Mesenchymal stem cell (in vitro differentiated cells and primary cell): ENCODE measurements around the gene PDE9A.

ENCODE experiments used
- DNase-seq: peaks from one replicate; pipeline ENCODE4 v3.0.0-alpha.2; 2013
- H2AFZ ChIP-seq: one replicate; pipeline ENCODE4 v1.6.1; 2013; ENCODE audit warnings: low read depth, mild to moderate bottlenecking, control low read depth, inconsistent platforms, low read length, moderate library complexity
- H2AK5ac ChIP-seq: 2 replicates; pipeline ENCODE4 v1.6.1; 2013; ENCODE audit warnings: low read length, moderate library complexity, mild to moderate bottlenecking, inconsistent platforms; ENCODE audit not compliant: severe bottlenecking
- H2BK120ac ChIP-seq: one replicate; pipeline ENCODE4 v1.6.1; 2013; ENCODE audit warnings: low read depth, mild to moderate bottlenecking, inconsistent platforms, low read length, moderate library complexity
- H2BK12ac ChIP-seq, 2 experiments: one replicate each; pipeline ENCODE4 v1.6.1; 2013; ENCODE audit warnings: inconsistent platforms in 2 of 2, low read length in 2 of 2, mild to moderate bottlenecking in 2 of 2, moderate library complexity in 2 of 2, control low read depth in 1 of 2
- H2BK15ac ChIP-seq: one replicate; pipeline ENCODE4 v1.6.1; 2013; ENCODE audit warnings: mild to moderate bottlenecking, low read depth, inconsistent platforms; ENCODE audit not compliant: poor library complexity, severe bottlenecking
- H2BK5ac ChIP-seq: 2 replicates; pipeline ENCODE4 v1.6.1; 2013; ENCODE audit warnings: low read depth, mild to moderate bottlenecking, low read length, control low read depth, inconsistent platforms; ENCODE audit not compliant: poor library complexity, severe bottlenecking
- H3K14ac ChIP-seq, 2 experiments: one replicate each; pipeline ENCODE4 v1.6.1; 2013; ENCODE audit warnings: inconsistent platforms in 2 of 2, low read length in 2 of 2, control low read depth in 1 of 2, mild to moderate bottlenecking in 1 of 2, moderate library complexity in 1 of 2
- H3K18ac ChIP-seq, 2 experiments: one replicate each; pipeline ENCODE4 v1.6.1; 2013; ENCODE audit warnings: inconsistent platforms in 2 of 2, low read length in 2 of 2, control low read depth in 1 of 2, low read depth in 1 of 2, mild to moderate bottlenecking in 1 of 2
- H3K23ac ChIP-seq, 2 experiments: one replicate each; pipeline ENCODE4 v1.6.1; 2013; ENCODE audit warnings: inconsistent platforms in 2 of 2, low read length in 2 of 2, mild to moderate bottlenecking in 2 of 2, moderate library complexity in 2 of 2, control low read depth in 1 of 2
- H3K27ac ChIP-seq: 2 replicates; pipeline ENCODE4 v1.5.1; 2013; ENCODE audit warnings: mild to moderate bottlenecking, moderate library complexity, low read length, control low read depth, inconsistent platforms; ENCODE audit not compliant: poor library complexity, severe bottlenecking
- H3K27me3 ChIP-seq, 2 experiments: 2 replicates each; pipeline versions ENCODE4 v1.6.1 to v1.7.0; 2013; ENCODE audit warnings: low read length in 2 of 2, mild to moderate bottlenecking in 2 of 2, moderate library complexity in 2 of 2, control low read depth in 1 of 2, inconsistent platforms in 1 of 2; ENCODE audit not compliant: control insufficient read depth in 1 of 2, insufficient read depth in 1 of 2
- H3K36me3 ChIP-seq, 2 experiments: 2 replicates each; pipeline versions ENCODE4 v1.6.1 to v1.7.0; 2013; ENCODE audit warnings: low read length in 2 of 2, control low read depth in 1 of 2, inconsistent platforms in 1 of 2, low read depth in 1 of 2, mild to moderate bottlenecking in 1 of 2; ENCODE audit not compliant: insufficient read depth in 2 of 2, control insufficient read depth in 1 of 2
- H3K4ac ChIP-seq, 2 experiments: one replicate each; pipeline ENCODE4 v1.6.1; 2013; ENCODE audit warnings: inconsistent platforms in 2 of 2, low read length in 2 of 2, mild to moderate bottlenecking in 2 of 2, moderate library complexity in 2 of 2, control low read depth in 1 of 2, low read depth in 1 of 2
- H3K4me1 ChIP-seq: 2 replicates; pipeline ENCODE4 v1.6.1; 2013; ENCODE audit warnings: low read depth, low read length, control low read depth; ENCODE audit not compliant: control insufficient read depth, insufficient read depth
- H3K4me2 ChIP-seq: 2 replicates; pipeline ENCODE4 v1.6.1; 2013; ENCODE audit warnings: low read length, mild to moderate bottlenecking, inconsistent platforms; ENCODE audit not compliant: poor library complexity, severe bottlenecking
- H3K4me3 ChIP-seq, 2 experiments: 2 replicates each; pipeline versions ENCODE4 v1.5.1 to v1.7.0; 2013; ENCODE audit warnings: low read length in 2 of 2, mild to moderate bottlenecking in 2 of 2, control low read depth in 1 of 2, low read depth in 1 of 2; ENCODE audit not compliant: insufficient read depth in 1 of 2
- H3K79me1 ChIP-seq: replicated peaks from 2 replicates; pipeline ENCODE4 v1.6.1; 2013; ENCODE audit warnings: mild to moderate bottlenecking, control low read depth, low read length, inconsistent platforms; ENCODE audit not compliant: poor library complexity, severe bottlenecking
- H3K9ac ChIP-seq: 2 replicates; pipeline ENCODE4 v1.7.0; 2013; ENCODE audit warnings: mild to moderate bottlenecking, low read length, moderate library complexity
- H3K9me3 ChIP-seq: 2 replicates; pipeline ENCODE4 v1.7.0; 2013; ENCODE audit warnings: mild to moderate bottlenecking, low read length; ENCODE audit not compliant: control insufficient read depth
- H4K8ac ChIP-seq: one replicate; pipeline ENCODE4 v1.6.1; 2013; ENCODE audit warnings: inconsistent platforms, mild to moderate bottlenecking, low read length, moderate library complexity
- H4K91ac ChIP-seq: one replicate; pipeline ENCODE4 v1.6.1; 2013; ENCODE audit warnings: mild to moderate bottlenecking, low read length, inconsistent platforms
- WGBS: methylation state at CpG from one replicate; pipeline ENCODE4 v1.1.7; 2013; ENCODE audit warnings: mixed read lengths; 5-methylcytosine and 5-hydroxymethylcytosine counted together

Gene PDE9A

DNA sequence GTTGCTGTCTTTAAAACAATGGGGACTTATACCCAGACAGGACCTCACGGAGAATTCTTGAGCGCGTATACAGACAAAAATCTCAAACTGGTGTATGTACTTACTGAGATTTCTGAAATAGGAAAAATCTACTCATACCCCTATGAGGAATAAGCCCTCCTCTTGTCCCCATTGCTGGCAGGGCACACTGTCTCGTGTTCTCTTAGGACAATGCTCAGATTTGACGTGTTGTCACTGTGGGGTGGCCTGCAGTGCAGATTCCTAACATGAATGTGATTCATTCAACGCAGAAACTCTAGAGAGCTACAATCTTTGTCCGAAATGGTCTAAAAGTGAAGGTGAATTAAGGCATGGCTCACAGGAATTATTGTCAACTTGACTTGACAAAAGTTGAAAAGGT, 31.1 kb upstream of the PDE9A start:
- no peak overlapping the region for H2BK15ac ChIP-seq
- H2BK5ac ChIP-seq, result no peak overlapping the region
- WGBS, result 86% methylated on average over 7 of the region's 7 CpGs

DNA sequence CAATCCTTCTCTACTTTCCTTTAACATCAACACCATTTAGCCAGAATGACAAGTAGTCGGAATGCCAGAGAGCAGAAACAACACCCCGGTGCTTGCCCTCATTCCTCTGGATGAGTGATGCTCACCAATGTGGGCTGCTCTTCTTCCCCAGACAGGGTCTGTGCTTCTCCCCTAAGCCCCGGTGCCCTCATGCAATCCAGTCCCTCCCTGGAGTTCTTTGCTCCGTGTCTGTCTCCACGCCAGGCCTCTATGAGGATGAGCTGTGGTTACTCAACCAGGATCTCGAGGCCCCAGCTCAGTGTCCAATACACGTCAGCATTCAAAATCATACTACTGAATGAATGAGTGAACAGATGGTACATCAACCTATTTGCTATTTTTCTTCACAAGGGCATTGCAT, 29.7 kb upstream of the PDE9A start:
- H2AK5ac ChIP-seq, result no peak overlapping the region

More for the DNA sequence above, 31.1 kb upstream of the PDE9A start:
- no peak overlapping the region for H3K23ac ChIP-seq
- H3K14ac ChIP-seq, result no peak overlapping the region
- no peak for DNase-seq
- no peak overlapping the region for H2AK5ac ChIP-seq
- H3K36me3 ChIP-seq, result no peaks in the 10 kb centered on the region
- no peak overlapping the region for H3K4me3 ChIP-seq
- no peak overlapping the region for H2AFZ ChIP-seq
- H3K27me3 ChIP-seq, result peaks cover 50 to 91% of the 10 kb centered on the region in 2 experiments
- H3K4ac ChIP-seq, result no peak overlapping the region
- no peak overlapping the region for H3K4me2 ChIP-seq
- no peak overlapping the region for H4K8ac ChIP-seq
- peaks cover 10% of the 10 kb centered on the region for H3K4me1 ChIP-seq
- no peak overlapping the region for H2BK120ac ChIP-seq
- H3K9me3 ChIP-seq, result no peaks in the 10 kb centered on the region
- H3K9ac ChIP-seq, result no peak overlapping the region
- no peak overlapping the region for H3K27ac ChIP-seq
- no peak overlapping the region for H2BK12ac ChIP-seq
- H3K79me1 ChIP-seq, result no peaks in the 10 kb centered on the region
- H3K18ac ChIP-seq, result no peak overlapping the region
- H4K91ac ChIP-seq, result no peak overlapping the region

DNA sequence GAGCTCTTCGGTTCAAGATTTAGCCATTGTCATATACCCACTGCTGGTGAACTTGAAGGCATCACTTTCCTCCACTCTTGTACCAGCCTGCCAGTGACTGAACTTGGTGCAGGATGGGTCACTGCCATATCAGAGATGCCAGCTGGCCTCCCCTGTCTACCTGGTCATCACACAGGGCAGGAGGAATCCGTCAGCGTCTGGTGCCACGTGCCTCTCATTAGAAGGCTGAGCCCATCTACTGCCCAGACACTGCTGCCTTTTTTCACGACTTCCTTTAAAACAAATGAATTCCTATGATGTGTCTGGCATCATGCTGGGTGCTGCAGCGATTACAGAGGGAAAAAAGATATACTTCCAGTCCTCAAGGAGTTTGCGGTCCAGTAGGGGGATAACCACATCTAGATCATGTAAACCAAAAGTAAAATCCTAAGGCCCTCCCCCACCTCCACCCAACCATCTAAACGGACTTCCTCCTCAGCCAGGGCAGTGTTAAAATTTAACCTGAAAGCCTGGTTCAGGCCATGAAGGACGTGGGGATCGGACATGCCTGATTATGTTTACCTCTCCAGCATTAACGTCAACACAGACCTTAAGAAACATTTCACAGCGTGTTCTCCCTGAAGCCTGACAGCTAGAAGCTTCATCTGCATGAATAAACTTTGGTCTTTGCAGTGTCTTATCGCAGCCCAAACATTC, 29.2 kb upstream of the PDE9A start:
- no peak overlapping the region for H3K18ac ChIP-seq
- peaks cover 43 to 86% of the 10 kb centered on the region in 2 experiments for H3K27me3 ChIP-seq
- no peaks in the 10 kb centered on the region for H3K79me1 ChIP-seq
- H2BK120ac ChIP-seq, result no peak overlapping the region
- no peak overlapping the region for H3K4ac ChIP-seq
- no peak overlapping the region for H3K4me3 ChIP-seq
- no peak overlapping the region for H3K27ac ChIP-seq
- H2BK15ac ChIP-seq, result no peak overlapping the region
- WGBS, result 78% methylated on average over 13 of the region's 13 CpGs
- DNase-seq, result no peak
- no peak overlapping the region for H4K8ac ChIP-seq
- H3K23ac ChIP-seq, result no peak overlapping the region
- H2BK12ac ChIP-seq, result no peak overlapping the region
- no peaks in the 10 kb centered on the region for H3K36me3 ChIP-seq
- no peak overlapping the region for H4K91ac ChIP-seq
- no peak overlapping the region for H2AK5ac ChIP-seq
- H3K4me1 ChIP-seq, result peaks cover 10% of the 10 kb centered on the region
- H2AFZ ChIP-seq, result no peak overlapping the region
- H3K9me3 ChIP-seq, result no peaks in the 10 kb centered on the region
- no peak overlapping the region for H2BK5ac ChIP-seq
- no peak overlapping the region for H3K14ac ChIP-seq
- H3K9ac ChIP-seq, result no peak overlapping the region
- peak overlapping the region; percentile 49 for H3K4me2 ChIP-seq

More for the DNA sequence above, 29.7 kb upstream of the PDE9A start:
- Histone ChIP-seq H3K4ac (no peak overlapping the region), H3K4me1 (peaks cover 10% of the 10 kb centered on the region), H2AFZ (no peak overlapping the region), H2BK12ac (no peak overlapping the region), H2BK15ac (no peak overlapping the region), H3K23ac (no peak overlapping the region), H4K8ac (no peak overlapping the region), H3K9ac (no peak overlapping the region), H3K18ac (no peak overlapping the region), H3K27me3 (peaks cover 47 to 91% of the 10 kb centered on the region in 2 experiments), H3K14ac (no peak overlapping the region), H3K9me3 (no peaks in the 10 kb centered on the region), H3K4me2 (no peak overlapping the region), H2BK5ac (no peak overlapping the region), H4K91ac (no peak overlapping the region), H3K36me3 (no peaks in the 10 kb centered on the region), H2BK120ac (no peak overlapping the region), H3K79me1 (no peaks in the 10 kb centered on the region), H3K27ac (no peak overlapping the region), H3K4me3 (no peak overlapping the region)
- WGBS, result 75% methylated on average over 7 of the region's 7 CpGs
- DNase-seq, result no peak

DNA sequence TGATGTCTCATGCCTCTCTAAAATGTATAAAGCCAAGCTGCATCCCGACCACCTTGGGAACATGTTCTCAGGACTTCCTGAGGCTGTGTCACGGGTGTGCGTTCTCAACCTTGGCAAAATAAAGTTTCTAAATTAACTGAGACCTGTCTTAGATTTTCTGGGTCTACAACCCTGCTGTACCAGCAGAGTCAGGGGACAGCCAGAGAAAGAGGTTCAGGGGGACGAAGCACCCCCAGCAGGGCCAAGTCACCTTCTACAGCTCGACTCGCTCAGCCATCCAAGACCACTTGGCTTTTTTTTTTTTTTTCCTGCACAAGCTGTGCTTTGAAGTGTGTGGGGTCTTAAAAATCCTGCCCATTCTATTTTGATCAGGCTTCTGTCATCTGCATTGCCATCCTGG, 28.5 kb upstream of the PDE9A start:
- H3K27me3 ChIP-seq, result peaks cover 38 to 83% of the 10 kb centered on the region in 2 experiments
- no peak overlapping the region for H3K14ac ChIP-seq
- H3K4ac ChIP-seq, result no peak overlapping the region
- H2BK12ac ChIP-seq, result no peak overlapping the region
- H2BK5ac ChIP-seq, result no peak overlapping the region
- no peak overlapping the region for H3K9ac ChIP-seq
- no peak overlapping the region for H2BK120ac ChIP-seq
- no peak overlapping the region for H3K18ac ChIP-seq
- peaks cover 10% of the 10 kb centered on the region for H3K4me1 ChIP-seq
- H3K23ac ChIP-seq, result no peak overlapping the region
- no peak overlapping the region for H2BK15ac ChIP-seq
- H3K4me3 ChIP-seq, result no peak overlapping the region
- no peak overlapping the region for H4K91ac ChIP-seq
- no peaks in the 10 kb centered on the region for H3K79me1 ChIP-seq
- H3K27ac ChIP-seq, result no peak overlapping the region
- no peaks in the 10 kb centered on the region for H3K36me3 ChIP-seq
- H2AFZ ChIP-seq, result no peak overlapping the region
- no peak overlapping the region for H2AK5ac ChIP-seq
- 91% methylated on average over 4 of the region's 6 CpGs for WGBS
- no peaks in the 10 kb centered on the region for H3K9me3 ChIP-seq
- DNase-seq, result no peak
- no peak overlapping the region for H3K4me2 ChIP-seq
- no peak overlapping the region for H4K8ac ChIP-seq
